A549 treated with CORT108297 at 1 μM for 4 hours (cell line): ENCODE measurements around the gene DGUOK. TPM values are rescaled to one million over a fixed set of nuclear protein-coding genes. Genes with fewer than 3 reads are reported as not detected.

Experiments
- total RNA-seq: library from RNA; stranded (reverse); fragments of 200-300 nt; extraction: Qiagen RNA extraction; gene quantifications from 5 replicates; pipeline ENCODE4 v1.2.3, GENCODE V29; 2022

DGUOK gene
- total RNA-seq, result 146 to 161 TPM (median 148 TPM) in 5 replicates

GRCh38 chr2:73926493-73927327 lies at the start of gene DGUOK:
Gene DGUOK (plus strand): TSS chr2:73926880. CDS start chr2:73926911, 31 bp downstream.

GRCh38 chr2:73892631-73893329 lies 33.9 kb upstream of the DGUOK start, which contains the start of gene ACTG2:
Gene ACTG2 (plus strand): TSS chr2:73893008. CDS start chr2:73901312, 8,304 bp downstream.

GRCh38 chr2:73984203-73984921 lies 57.7 kb downstream of the DGUOK start, which contains the start of gene TET3:
Gene TET3 (plus strand): TSS chr2:73984910. CDS start chr2:73986404, 1,494 bp downstream.

Other genes with a start within 250 kb of the DGUOK start
- 69.5 to 109 TPM (median 84.0 TPM) in 5 replicates for gene TPRKB, start 189.5 kb upstream of the DGUOK start, total RNA-seq
- 38.6 to 48.2 TPM (median 38.8 TPM) in 5 replicates for gene DUSP11, start 146.8 kb upstream of the DGUOK start, total RNA-seq
- not detected in 5 replicates for gene C2orf78, start 142.7 kb upstream of the DGUOK start, total RNA-seq
- 48.1 to 51.1 TPM (median 49.9 TPM) in 5 replicates for gene STAMBP, start 97.9 kb upstream of the DGUOK start, total RNA-seq
- 0.09 to 0.19 TPM (median 0.15 TPM) in 4 of 5 replicates, not detected in the other for gene ACTG2, start 33.9 kb upstream of the DGUOK start, total RNA-seq
- 5.6 to 7.7 TPM (median 6.6 TPM) in 5 replicates for gene TET3, start 58.0 kb downstream of the DGUOK start, total RNA-seq
- 121 to 144 TPM (median 132 TPM) in 5 replicates for gene BOLA3, start 221.0 kb downstream of the DGUOK start, total RNA-seq